ENCODE data around the gene C2orf69.

C2orf69 gene

GRCh38 chr2:199966976-199967375 is 55.9 kb downstream of the C2orf69 start:
- DNase-seq (ENCODE audit: low read depth in 2 of 2, low spot score in 1 of 2), result no peak

GRCh38 chr2:199968126-199968525 is 57.0 kb downstream of the C2orf69 start:
- no peak for DNase-seq (ENCODE audit: low read depth in 2 of 2, low spot score in 1 of 2)

GRCh38 chr2:199972088-199972626 is 61.1 kb downstream of the C2orf69 start:
- DNase-seq (ENCODE audit: low read depth in 2 of 2, low spot score in 1 of 2), result no peak

DNA sequence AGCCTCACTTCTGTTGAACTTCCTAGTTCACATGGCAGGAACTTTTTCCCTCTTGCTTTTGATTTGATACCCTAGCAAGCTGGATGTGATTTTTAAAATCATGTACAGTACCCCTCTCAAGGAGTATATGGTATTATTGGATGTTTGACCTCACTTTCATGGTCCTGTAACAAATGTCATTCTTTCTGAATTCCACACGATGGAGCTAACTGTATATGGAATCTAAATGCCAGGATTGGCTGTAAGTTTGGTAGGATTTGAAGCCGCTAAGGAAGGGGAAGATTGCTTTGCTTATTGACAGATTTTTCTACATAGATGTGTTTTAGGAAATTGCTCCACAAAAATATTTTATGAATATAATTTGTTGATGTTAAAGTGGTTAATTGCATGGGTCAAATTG is 62.6 kb downstream of the C2orf69 start:
- DNase-seq (ENCODE audit: low read depth in 2 of 2, low spot score in 1 of 2), result no peak

DNA sequence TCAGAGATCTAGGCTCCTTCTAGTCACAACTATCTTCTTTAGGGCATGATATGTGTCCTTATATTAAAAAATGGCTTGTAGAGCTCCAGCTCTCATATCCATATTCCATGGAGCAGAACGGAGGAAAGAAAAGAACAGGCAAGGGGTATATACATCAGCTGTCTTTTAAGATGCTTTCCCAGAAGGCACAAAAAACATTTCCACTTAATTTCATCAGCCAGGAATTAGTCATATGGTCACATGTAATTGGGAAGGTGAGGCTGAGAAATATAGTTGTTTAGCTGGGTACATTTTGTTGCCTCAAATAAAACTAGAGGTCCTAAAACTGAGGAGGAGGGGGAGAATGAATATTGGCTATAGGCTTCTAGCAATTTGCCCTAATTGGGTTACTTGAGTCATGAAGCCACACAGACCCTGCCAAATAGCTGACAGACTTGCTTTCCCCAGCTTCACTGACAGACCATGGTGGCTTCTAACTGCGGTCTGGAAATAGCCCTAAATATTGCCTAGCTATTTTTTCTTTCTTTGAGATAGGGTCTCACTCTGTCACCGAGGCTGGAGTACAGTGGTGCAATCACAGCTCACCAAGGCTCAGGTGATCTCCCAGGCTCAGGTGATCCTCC is 64.3 kb downstream of the C2orf69 start:
- DNase-seq (ENCODE audit: low read depth in 2 of 2, low spot score in 1 of 2), result no peak
